PC-3 (cell line): ENCODE measurements around the gene KCTD1. TPM values are rescaled to one million over a fixed set of nuclear protein-coding genes. Genes with fewer than 3 reads are reported as not detected.
A peak's percentile ranks its signal among the peaks of the same experiment; 100 is the strongest.

Experiments
- ATAC-seq: fragments of 200-7000 bp; cut with Tn5 transposase; 2 replicates; pipeline ENCODE4 v1.9.1; 2020; ENCODE audit warnings: mild to moderate bottlenecking, moderate library complexity
- BruUV-seq: library from RNA; stranded (reverse); fragments of 400-500 nt; replicated peaks from 2 replicates; lab custom pipeline; 2021; lab: Mats Ljungman, UMichigan
- CTCF ChIA-PET: fragments of 300-600 bp; sonication (Branson Sonifier 250); formaldehyde crosslinking; loops from one replicate; lab custom pipeline; 2022; ENCODE audit warnings: antibody characterized with exemption; lab: Charles Lee
- POLR2A ChIA-PET: fragments of 300-600 bp; sonication (Branson Sonifier 250); formaldehyde crosslinking; loops from one replicate; lab custom pipeline; 2022; ENCODE audit warnings: antibody characterized with exemption; ENCODE audit not compliant: unreplicated experiment; lab: Charles Lee
- DNase-seq: peaks from one replicate; pipeline ENCODE4 v3.0.0-alpha.2; 2015
- H2AFZ ChIP-seq: fragments of 300-600 bp; sonication (generic); 2 replicates; pipeline ENCODE4 v1.6.0; 2016; ENCODE audit warnings: antibody characterized with exemption, low read length
- H3F3A ChIP-seq: fragments of 300-600 bp; sonication (generic); one replicate; pipeline ENCODE4 v1.6.0; 2017; ENCODE audit warnings: antibody characterized with exemption, low read length, control low read depth, mild to moderate bottlenecking; ENCODE audit not compliant: unreplicated experiment
- H3K27ac ChIP-seq: fragments of 300-600 bp; sonication (generic); 2 replicates; pipeline ENCODE4 v1.5.1; 2016; ENCODE audit warnings: mild to moderate bottlenecking, low read length
- H3K27me3 ChIP-seq: fragments of 300-600 bp; sonication (generic); 2 replicates; pipeline ENCODE4 v1.6.1; 2016; ENCODE audit warnings: low read length, mixed read lengths
- H3K36me3 ChIP-seq: fragments of 300-600 bp; sonication (generic); 2 replicates; pipeline ENCODE4 v1.6.1; 2016; ENCODE audit warnings: low read depth, mixed run types, low read length, mixed read lengths
- H3K4me1 ChIP-seq: fragments of 300-600 bp; sonication (generic); 2 replicates; pipeline ENCODE4 v1.5.1; 2016; ENCODE audit warnings: low read length; ENCODE audit not compliant: insufficient read depth
- H3K4me2 ChIP-seq: fragments of 300-600 bp; sonication (generic); 2 replicates; pipeline ENCODE4 v1.6.0; 2016; ENCODE audit warnings: low read length
- H3K4me3 ChIP-seq: fragments of 300-600 bp; sonication (generic); 2 replicates; pipeline ENCODE4 v1.5.1; 2016; ENCODE audit warnings: mild to moderate bottlenecking, low read length, mixed read lengths
- H3K79me2 ChIP-seq: fragments of 300-600 bp; sonication (generic); 2 replicates; pipeline ENCODE4 v1.6.1; 2017; ENCODE audit warnings: low read length, mixed read lengths
- H3K9ac ChIP-seq: fragments of 300-600 bp; sonication (generic); 2 replicates; pipeline ENCODE4 v1.6.0; 2016; ENCODE audit warnings: mild to moderate bottlenecking, low read length
- H3K9me2 ChIP-seq: fragments of 300-600 bp; sonication (generic); replicated peaks from 2 replicates; pipeline ENCODE4 v1.6.1; 2016; ENCODE audit warnings: mixed run types, low read length, mixed read lengths
- H3K9me3 ChIP-seq: fragments of 300-600 bp; sonication (generic); 2 replicates; pipeline ENCODE4 v1.6.1; 2016; ENCODE audit warnings: low read length, mixed read lengths
- H4K20me1 ChIP-seq: fragments of 300-600 bp; sonication (generic); 2 replicates; pipeline ENCODE4 v1.6.1; 2016; ENCODE audit warnings: low read length, mixed read lengths
- EZH2 ChIP-seq: fragments of 300-600 bp; sonication (generic); IDR thresholded peaks from one replicate; pipeline ENCODE4 v1.6.1; 2017; ENCODE audit warnings: antibody characterized with exemption, mild to moderate bottlenecking, low read length; ENCODE audit not compliant: unreplicated experiment
- EZH2phosphoT487 ChIP-seq: fragments of 300-600 bp; sonication (generic); IDR thresholded peaks from 2 replicates; pipeline ENCODE4 v1.6.1; 2018; ENCODE audit warnings: mild to moderate bottlenecking, antibody characterized with exemption, low read length, borderline replicate concordance
- intact Hi-C: fragments of 100-400 bp; cut with micrococcal nuclease; formaldehyde crosslinking; loops from 2 replicates; pipeline ENCODE4 v1.9.0; 2023
- total RNA-seq: library from RNA; depleted of rRNA; stranded (reverse); fragments of >200 nt; gene quantifications from 2 replicates; pipeline ENCODE4 v1.2.3, GENCODE V29; 2014
- TF ChIP-seq, protein P1 (sequence below): fragments of 300-600 bp; sonication (generic); conservative IDR thresholded peaks from 2 replicates; pipeline ENCODE4 v1.5.1; 2017; ENCODE audit warnings: antibody characterized with exemption, low read depth, mild to moderate bottlenecking, low read length

The KCTD1 gene
- total RNA-seq, 1 experiment from 2014 or later = 15.8 TPM

GRCh38 chr18:26535630-26536029, 12.7 kb downstream of the KCTD1 start:
- Histone ChIP-seq H3K4me3 (no peak overlapping the region), H3K27ac (no peak overlapping the region), H3K36me3 (no peaks in the 10 kb centered on the region), H3K9me2 (no peaks in the 10 kb centered on the region), H3K4me2 (0 out of 2 replicates have a peak overlapping the region, but pooled peaks have one; percentile 25), H3K9ac (no peak overlapping the region), H3F3A (no peaks in the 10 kb centered on the region), H3K27me3 (no peaks in the 10 kb centered on the region), H2AFZ (no peak overlapping the region), H3K9me3 (no peaks in the 10 kb centered on the region), H4K20me1 (no peaks in the 10 kb centered on the region), H3K79me2 (peaks cover 46% of the 10 kb centered on the region), H3K4me1 (peaks cover 20% of the 10 kb centered on the region; the same call in 1 of the 2 replicates)
- TF ChIP-seq EZH2 = no peak
- TF ChIP-seq EZH2phosphoT487 = no peak
- TF ChIP-seq, protein P1, sequence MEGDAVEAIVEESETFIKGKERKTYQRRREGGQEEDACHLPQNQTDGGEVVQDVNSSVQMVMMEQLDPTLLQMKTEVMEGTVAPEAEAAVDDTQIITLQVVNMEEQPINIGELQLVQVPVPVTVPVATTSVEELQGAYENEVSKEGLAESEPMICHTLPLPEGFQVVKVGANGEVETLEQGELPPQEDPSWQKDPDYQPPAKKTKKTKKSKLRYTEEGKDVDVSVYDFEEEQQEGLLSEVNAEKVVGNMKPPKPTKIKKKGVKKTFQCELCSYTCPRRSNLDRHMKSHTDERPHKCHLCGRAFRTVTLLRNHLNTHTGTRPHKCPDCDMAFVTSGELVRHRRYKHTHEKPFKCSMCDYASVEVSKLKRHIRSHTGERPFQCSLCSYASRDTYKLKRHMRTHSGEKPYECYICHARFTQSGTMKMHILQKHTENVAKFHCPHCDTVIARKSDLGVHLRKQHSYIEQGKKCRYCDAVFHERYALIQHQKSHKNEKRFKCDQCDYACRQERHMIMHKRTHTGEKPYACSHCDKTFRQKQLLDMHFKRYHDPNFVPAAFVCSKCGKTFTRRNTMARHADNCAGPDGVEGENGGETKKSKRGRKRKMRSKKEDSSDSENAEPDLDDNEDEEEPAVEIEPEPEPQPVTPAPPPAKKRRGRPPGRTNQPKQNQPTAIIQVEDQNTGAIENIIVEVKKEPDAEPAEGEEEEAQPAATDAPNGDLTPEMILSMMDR = no peak
- ChIA-PET POLR2A (no interaction called here), CTCF (no interaction called here)
- no peak for DNase-seq
- BruUV-seq = no TSS peak
- no peak for ATAC-seq
- intact Hi-C loops = no loop called here

- BruUV-seq = no TSS peak
- ATAC-seq (no peak), DNase-seq (no peak)
- Histone ChIP-seq H3K4me3 (no peak overlapping the region), H3K79me2 (peaks cover 21% of the 10 kb centered on the region), H4K20me1 (no peaks in the 10 kb centered on the region), H3K9me3 (no peaks in the 10 kb centered on the region), H3K9me2 (no peaks in the 10 kb centered on the region), H3K27me3 (no peaks in the 10 kb centered on the region), H3K36me3 (no peaks in the 10 kb centered on the region), H3K27ac (no peak overlapping the region), H3F3A (no peaks in the 10 kb centered on the region), H3K4me2 (no peak overlapping the region), H3K9ac (no peak overlapping the region), H3K4me1 (peaks cover 15% of the 10 kb centered on the region; the same call in 1 of the 2 replicates), H2AFZ (no peak overlapping the region)
- intact Hi-C loops = no loop called here
- TF ChIP-seq, protein P1 = no peak
- TF ChIP-seq EZH2phosphoT487 = no peak
- TF ChIP-seq EZH2 = no peak
- ChIA-PET CTCF (interaction anchor here (0.5 kb wide), 1 partner anchor 73 kb away, joined by 3 read pairs; no protein-coding TSS in a partner anchor), POLR2A (no interaction called here)
Measured at GRCh38 chr18:26532367-26533340, 15.7 kb downstream of the KCTD1 start.
